ENCODE data around the gene ATP8B4. TPM values are rescaled to one million over a fixed set of nuclear protein-coding genes. Genes with fewer than 3 reads are reported as not detected.

Gene ATP8B4
- total RNA-seq, 1 donor from 2014 or later = 2.5 TPM

DNA sequence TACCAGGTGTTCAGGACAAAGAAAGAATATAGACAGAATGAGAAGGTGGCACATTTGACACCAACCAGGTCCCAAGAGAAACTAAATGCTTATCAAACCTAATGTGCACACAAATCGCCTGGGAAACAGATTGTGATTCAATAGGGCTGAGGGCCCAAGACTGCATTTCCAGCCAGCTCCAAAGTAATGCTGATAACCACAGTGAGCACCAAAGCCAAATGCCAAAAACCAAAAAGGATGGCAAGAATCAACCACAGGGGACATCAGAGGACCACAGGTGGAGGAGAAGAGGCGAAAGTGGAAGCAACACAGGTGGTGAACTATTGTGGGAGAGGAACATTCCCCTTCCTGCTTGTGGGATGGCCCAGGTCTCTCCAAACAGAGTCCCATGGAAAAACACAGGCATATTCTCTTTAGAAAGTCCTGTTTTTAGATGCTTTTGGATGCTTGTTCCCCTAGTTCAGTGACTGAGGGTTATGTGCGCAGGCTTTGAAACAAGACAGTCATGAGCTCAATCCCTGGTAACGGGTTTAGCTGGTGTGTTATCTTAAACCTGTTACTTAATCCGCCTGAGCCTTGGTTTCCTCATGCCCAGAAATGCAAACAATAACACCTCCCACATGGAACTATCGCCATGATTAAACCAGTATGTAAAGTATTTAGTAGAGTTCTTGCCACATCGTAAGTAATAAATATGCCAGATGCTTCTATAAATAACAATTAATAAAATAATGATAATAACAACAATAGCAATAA is 241.7 kb downstream of the ATP8B4 start:
- no peak overlapping the region for H3K4me3 ChIP-seq
- no peaks in the 10 kb centered on the region for H3K36me3 ChIP-seq
- intact Hi-C loops (cut with micrococcal nuclease) = no loop called here
- H3K9me3 ChIP-seq (replicated peaks) = no peaks in the 10 kb centered on the region
- peaks cover 28% of the 10 kb centered on the region for H3K4me1 ChIP-seq
- H3K27me3 ChIP-seq (ENCODE audit: low read depth) = no peaks in the 10 kb centered on the region
- H3K27ac ChIP-seq (replicated peaks) = peak overlapping the region; percentile 83
- no peak for DNase-seq
- TF ChIP-seq, protein P1, sequence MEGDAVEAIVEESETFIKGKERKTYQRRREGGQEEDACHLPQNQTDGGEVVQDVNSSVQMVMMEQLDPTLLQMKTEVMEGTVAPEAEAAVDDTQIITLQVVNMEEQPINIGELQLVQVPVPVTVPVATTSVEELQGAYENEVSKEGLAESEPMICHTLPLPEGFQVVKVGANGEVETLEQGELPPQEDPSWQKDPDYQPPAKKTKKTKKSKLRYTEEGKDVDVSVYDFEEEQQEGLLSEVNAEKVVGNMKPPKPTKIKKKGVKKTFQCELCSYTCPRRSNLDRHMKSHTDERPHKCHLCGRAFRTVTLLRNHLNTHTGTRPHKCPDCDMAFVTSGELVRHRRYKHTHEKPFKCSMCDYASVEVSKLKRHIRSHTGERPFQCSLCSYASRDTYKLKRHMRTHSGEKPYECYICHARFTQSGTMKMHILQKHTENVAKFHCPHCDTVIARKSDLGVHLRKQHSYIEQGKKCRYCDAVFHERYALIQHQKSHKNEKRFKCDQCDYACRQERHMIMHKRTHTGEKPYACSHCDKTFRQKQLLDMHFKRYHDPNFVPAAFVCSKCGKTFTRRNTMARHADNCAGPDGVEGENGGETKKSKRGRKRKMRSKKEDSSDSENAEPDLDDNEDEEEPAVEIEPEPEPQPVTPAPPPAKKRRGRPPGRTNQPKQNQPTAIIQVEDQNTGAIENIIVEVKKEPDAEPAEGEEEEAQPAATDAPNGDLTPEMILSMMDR (IDR thresholded peaks at IDR 0.05; ENCODE audit: borderline replicate concordance) = no peak

DNA sequence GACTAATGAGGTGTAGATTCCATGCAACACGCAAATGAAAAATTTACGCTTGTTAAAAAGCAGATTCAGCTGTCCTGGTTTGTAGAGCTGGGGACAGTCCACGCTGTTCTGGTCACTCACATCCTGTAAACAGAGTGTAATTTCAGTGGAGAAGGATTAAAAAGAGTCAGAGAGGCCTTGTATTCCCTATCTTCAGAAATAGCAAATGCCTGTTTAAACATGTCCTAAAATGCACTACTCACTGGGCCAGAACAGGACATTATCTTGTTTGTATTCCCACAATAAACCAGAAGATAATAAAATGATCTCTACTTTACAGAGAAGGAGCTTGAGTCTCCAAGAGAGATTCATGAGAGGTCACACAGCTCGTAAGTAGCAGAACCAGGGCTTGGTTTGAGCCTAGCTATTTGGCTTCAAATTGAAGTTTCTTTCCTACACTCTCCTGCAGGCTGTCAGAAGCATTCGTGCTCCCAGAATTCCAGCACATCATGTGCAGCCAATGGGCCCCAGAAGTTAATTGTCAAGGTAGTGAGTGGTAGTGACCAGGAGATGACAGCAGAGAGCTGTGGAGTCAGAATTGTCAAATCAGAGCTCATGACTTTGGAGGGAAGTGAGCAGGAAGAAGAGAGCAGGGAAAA is 242.5 kb downstream of the ATP8B4 start:
- Histone ChIP-seq H3K4me1 (peaks cover 28% of the 10 kb centered on the region), H3K4me3 (peak overlapping the region; percentile 26), H3K36me3 (no peaks in the 10 kb centered on the region), H3K9me3 (replicated peaks) (no peaks in the 10 kb centered on the region), H3K27ac (replicated peaks) (peak overlapping the region; percentile 83), H3K27me3 (ENCODE audit: low read depth) (no peaks in the 10 kb centered on the region)
- TF ChIP-seq, protein P1 (IDR thresholded peaks at IDR 0.05; ENCODE audit: borderline replicate concordance) = peak; percentile 67
- DNase-seq = peak; percentile 19
- intact Hi-C loops (cut with micrococcal nuclease) = no loop called here

- peak overlapping the region; percentile 83 for H3K27ac ChIP-seq (replicated peaks)
- intact Hi-C loops (cut with micrococcal nuclease) = no loop called here
- peaks cover 28% of the 10 kb centered on the region for H3K4me1 ChIP-seq
- TF ChIP-seq, protein P1 (IDR thresholded peaks at IDR 0.05; ENCODE audit: borderline replicate concordance) = no peak
- no peaks in the 10 kb centered on the region for H3K9me3 ChIP-seq (replicated peaks)
- no peak for DNase-seq
- H3K27me3 ChIP-seq (ENCODE audit: low read depth) = no peaks in the 10 kb centered on the region
- no peaks in the 10 kb centered on the region for H3K36me3 ChIP-seq
- H3K4me3 ChIP-seq = peak overlapping the region; percentile 26
Measured at GRCh38 chr15:49875392-49875791, 243.6 kb downstream of the ATP8B4 start.

- no peak for DNase-seq
- intact Hi-C loops (cut with micrococcal nuclease) = no loop called here
- H3K9me3 ChIP-seq (replicated peaks) = no peaks in the 10 kb centered on the region
- H3K4me3 ChIP-seq = no peak overlapping the region
- peaks cover 3% of the 10 kb centered on the region for H3K4me1 ChIP-seq
- peaks cover 8% of the 10 kb centered on the region for H3K36me3 ChIP-seq
- TF ChIP-seq, protein P1 (IDR thresholded peaks at IDR 0.05; ENCODE audit: borderline replicate concordance) = no peak
- H3K27ac ChIP-seq (replicated peaks) = no peak overlapping the region
- no peaks in the 10 kb centered on the region for H3K27me3 ChIP-seq (ENCODE audit: low read depth)
Measured at GRCh38 chr15:49870472-49870871, 248.6 kb downstream of the ATP8B4 start.

GRCh38 chr15:49868348-49868747 is 250.7 kb downstream of the ATP8B4 start:
- intact Hi-C loops (cut with micrococcal nuclease) = no loop called here
- TF ChIP-seq, protein P1 (IDR thresholded peaks at IDR 0.05; ENCODE audit: borderline replicate concordance) = no peak
- H3K4me3 ChIP-seq = no peak overlapping the region
- peaks cover 3% of the 10 kb centered on the region for H3K9me3 ChIP-seq (replicated peaks)
- peaks cover 8% of the 10 kb centered on the region for H3K36me3 ChIP-seq
- H3K4me1 ChIP-seq = no peaks in the 10 kb centered on the region
- no peak overlapping the region for H3K27ac ChIP-seq (replicated peaks)
- no peak for DNase-seq
- H3K27me3 ChIP-seq (ENCODE audit: low read depth) = no peaks in the 10 kb centered on the region

All from left ventricle myocardium inferior (tissue), 1 donor.